HL-60 (cell line): Measurements from ENCODE around the gene CAGE1.

Experiments used
- DNase-seq, 2 experiments: peaks; one replicate each; pipeline ENCODE4 v3.0.0-alpha.2; 2010 to 2020; ENCODE audit warnings: low read depth in 1 of 2, low spot score in 1 of 2
- H3K27ac ChIP-seq: fragments of 250-450 bp; sonication (Bioruptor Pico); replicated peaks from 2 replicates; pipeline ENCODE4 v1.5.1; 2020; ENCODE audit warnings: mild to moderate bottlenecking, moderate library complexity
- H3K27me3 ChIP-seq: fragments of 250-450 bp; sonication (Bioruptor Pico); 2 replicates; pipeline ENCODE4 v1.5.1; 2021; ENCODE audit warnings: mild to moderate bottlenecking, moderate library complexity; ENCODE audit not compliant: insufficient read depth, poor library complexity, severe bottlenecking
- H3K4me3 ChIP-seq: replicated peaks from 2 replicates; pipeline ENCODE4 v1.5.1; 2011; ENCODE audit warnings: mild to moderate bottlenecking, control low read depth, low read length; ENCODE audit not compliant: insufficient read depth
- CTCF ChIP-seq: IDR thresholded peaks from one replicate; pipeline ENCODE4 v1.5.1; 2011; ENCODE audit warnings: low read length, control low read depth, inconsistent platforms; ENCODE audit not compliant: insufficient read depth
- GABPA ChIP-seq: IDR thresholded peaks from 2 replicates; pipeline ENCODE4 v1.6.1; 2012; ENCODE audit warnings: low read depth
- POLR2AphosphoS5 ChIP-seq: IDR thresholded peaks from 2 replicates; pipeline ENCODE4 v1.6.1; 2012; ENCODE audit warnings: low read depth
- REST ChIP-seq: IDR thresholded peaks from 2 replicates; pipeline ENCODE4 v1.6.1; 2012; ENCODE audit warnings: low read depth; ENCODE audit not compliant: insufficient replicate concordance
- SPI1 ChIP-seq: IDR thresholded peaks from 2 replicates; pipeline ENCODE4 v1.6.1; 2012; ENCODE audit warnings: low read depth, mild to moderate bottlenecking, borderline replicate concordance

CAGE1 gene

GRCh38 chr6:7309050-7309449, 80.5 kb downstream of the CAGE1 start:
- TF ChIP-seq SPI1 (no peak), REST (no peak), CTCF (no peak), GABPA (no peak)
- DNase-seq: no peak
- H3K27me3 ChIP-seq: no peaks in the 10 kb centered on the region
- H3K27ac ChIP-seq: no peak overlapping the region
- no peak overlapping the region for H3K4me3 ChIP-seq

DNA sequence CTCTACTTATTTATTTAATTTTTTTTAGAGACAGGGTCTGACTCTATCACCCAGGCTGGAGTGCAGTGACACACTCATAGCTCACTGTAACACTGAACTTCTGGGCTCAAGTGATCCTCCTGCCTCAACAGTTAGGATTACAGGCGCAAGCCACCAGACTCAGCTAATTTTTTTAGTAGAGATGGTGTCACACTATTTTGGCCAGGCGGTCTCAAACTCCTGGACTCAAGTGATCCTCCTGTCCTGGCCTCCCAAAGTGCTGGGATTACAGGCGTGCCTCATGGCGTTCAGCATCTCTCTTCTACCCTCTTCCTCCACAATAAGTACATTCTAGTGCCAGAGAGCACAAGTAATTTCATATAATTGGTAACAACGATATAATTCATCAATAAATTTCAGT, 82.0 kb downstream of the CAGE1 start:
- H3K4me3 ChIP-seq: no peak overlapping the region
- no peak overlapping the region for H3K27ac ChIP-seq
- TF ChIP-seq POLR2AphosphoS5 (no peak), SPI1 (no peak), REST (no peak), GABPA (no peak), CTCF (no peak)
- no peak for DNase-seq
- H3K27me3 ChIP-seq: no peaks in the 10 kb centered on the region

DNA sequence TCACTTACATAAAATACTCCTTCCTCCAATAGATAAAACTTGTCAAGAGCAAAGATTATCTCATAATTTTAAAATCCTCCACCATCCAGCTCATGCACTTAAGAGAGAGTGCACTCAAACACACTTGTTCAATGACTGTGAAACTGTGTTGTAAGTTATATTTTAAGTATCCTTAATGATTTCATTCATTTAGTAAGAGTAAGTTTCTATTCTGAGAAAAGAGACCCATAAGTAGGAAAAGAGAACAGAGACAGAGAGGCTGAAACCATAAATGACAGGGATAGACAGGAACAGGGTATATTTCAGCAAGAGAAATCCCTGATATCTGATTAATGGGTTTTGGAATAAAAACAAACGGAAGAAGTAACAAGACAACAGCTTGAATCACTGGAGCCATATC, 84.7 kb downstream of the CAGE1 start:
- Histone ChIP-seq H3K4me3 (no peak overlapping the region), H3K27ac (no peak overlapping the region), H3K27me3 (no peaks in the 10 kb centered on the region)
- TF ChIP-seq SPI1: no peak
- no peak for TF ChIP-seq CTCF
- no peak for TF ChIP-seq GABPA
- no peak for TF ChIP-seq POLR2AphosphoS5
- no peak for TF ChIP-seq REST
- DNase-seq: no peak
